ENCODE measurements around the gene CERKL. TPM values are rescaled to one million over a fixed set of nuclear protein-coding genes. Genes with fewer than 3 reads are reported as not detected.

Gene CERKL
- total RNA-seq, 1 donor from 2014 or later, result not detected

GRCh38 chr2:181649436-181649979 lies 7.4 kb downstream of the CERKL start:
- Mint-ChIP-seq H3K9me3 (ENCODE audit: low read depth) (peaks cover 11% of the 10 kb centered on the region), H3K27ac (ENCODE audit: unreplicated experiment) (no peak overlapping the region), H3K4me3 (ENCODE audit: unreplicated experiment) (no peak overlapping the region), H3K36me3 (ENCODE audit: low read depth) (no peaks in the 10 kb centered on the region), H3K27me3 (ENCODE audit: low read depth) (peaks cover 52% of the 10 kb centered on the region), H3K4me1 (ENCODE audit: low read depth) (no peaks in the 10 kb centered on the region)
- TF ChIP-seq CTCF (IDR thresholded peaks at IDR 0.05), result no peak
- no peak for DNase-seq (ENCODE audit: low spot score)

GRCh38 chr2:181648478-181649155 lies 8.3 kb downstream of the CERKL start:
- Mint-ChIP-seq H3K27me3 (ENCODE audit: low read depth) (peaks cover 54% of the 10 kb centered on the region), H3K27ac (ENCODE audit: unreplicated experiment) (no peak overlapping the region), H3K9me3 (ENCODE audit: low read depth) (peaks cover 11% of the 10 kb centered on the region), H3K36me3 (ENCODE audit: low read depth) (no peaks in the 10 kb centered on the region), H3K4me1 (ENCODE audit: low read depth) (no peaks in the 10 kb centered on the region), H3K4me3 (ENCODE audit: unreplicated experiment) (no peak overlapping the region)
- no peak for DNase-seq (ENCODE audit: low spot score)
- no peak for TF ChIP-seq CTCF (IDR thresholded peaks at IDR 0.05)

- Mint-ChIP-seq H3K27ac (ENCODE audit: unreplicated experiment) (no peak overlapping the region), H3K4me3 (ENCODE audit: unreplicated experiment) (no peak overlapping the region), H3K27me3 (ENCODE audit: low read depth) (peaks cover 46% of the 10 kb centered on the region)
Measured at GRCh38 chr2:181646415-181646987, 10.4 kb downstream of the CERKL start.

GRCh38 chr2:181643151-181643550 lies 13.8 kb downstream of the CERKL start:
- no peak overlapping the region for H3K4me3 Mint-ChIP-seq (ENCODE audit: unreplicated experiment)
- no peaks in the 10 kb centered on the region for H3K36me3 Mint-ChIP-seq (ENCODE audit: low read depth)
- no peak for TF ChIP-seq CTCF (IDR thresholded peaks at IDR 0.05)
- no peak for DNase-seq (ENCODE audit: low spot score)
- H3K4me1 Mint-ChIP-seq (ENCODE audit: low read depth), result no peaks in the 10 kb centered on the region
- peaks cover 8% of the 10 kb centered on the region for H3K9me3 Mint-ChIP-seq (ENCODE audit: low read depth)
- peaks cover 34% of the 10 kb centered on the region for H3K27me3 Mint-ChIP-seq (ENCODE audit: low read depth)
- no peak overlapping the region for H3K27ac Mint-ChIP-seq (ENCODE audit: unreplicated experiment)

More at GRCh38 chr2:181646415-181646987, 10.4 kb downstream of the CERKL start:
- no peak for DNase-seq (ENCODE audit: low spot score)
- no peaks in the 10 kb centered on the region for H3K36me3 Mint-ChIP-seq (ENCODE audit: low read depth)
- peaks cover 11% of the 10 kb centered on the region for H3K9me3 Mint-ChIP-seq (ENCODE audit: low read depth)
- TF ChIP-seq CTCF (IDR thresholded peaks at IDR 0.05), result no peak
- H3K4me1 Mint-ChIP-seq (ENCODE audit: low read depth), result no peaks in the 10 kb centered on the region

- no peak overlapping the region for H3K27ac Mint-ChIP-seq (ENCODE audit: unreplicated experiment)
- TF ChIP-seq CTCF (IDR thresholded peaks at IDR 0.05), result no peak
- H3K27me3 Mint-ChIP-seq (ENCODE audit: low read depth), result peaks cover 26% of the 10 kb centered on the region
- H3K36me3 Mint-ChIP-seq (ENCODE audit: low read depth), result no peaks in the 10 kb centered on the region
- no peak for DNase-seq (ENCODE audit: low spot score)
- H3K4me3 Mint-ChIP-seq (ENCODE audit: unreplicated experiment), result no peak overlapping the region
- H3K4me1 Mint-ChIP-seq (ENCODE audit: low read depth), result no peaks in the 10 kb centered on the region
- no peaks in the 10 kb centered on the region for H3K9me3 Mint-ChIP-seq (ENCODE audit: low read depth)
Measured at GRCh38 chr2:181642086-181642485, 14.8 kb downstream of the CERKL start.
